HG02798 (cell line): ENCODE results near the gene SORCS3.

ENCODE experiments used
- ATAC-seq: cut with Tn5 transposase; IDR thresholded peaks from one replicate; pipeline ENCODE4 v1.9.1; 2021; ENCODE audit warnings: mild to moderate bottlenecking; ENCODE audit not compliant: unreplicated experiment, poor library complexity

The SORCS3 gene

GRCh38 chr10:105206616-105207015 lies 565.5 kb downstream of the SORCS3 start:
- no peak for ATAC-seq

DNA sequence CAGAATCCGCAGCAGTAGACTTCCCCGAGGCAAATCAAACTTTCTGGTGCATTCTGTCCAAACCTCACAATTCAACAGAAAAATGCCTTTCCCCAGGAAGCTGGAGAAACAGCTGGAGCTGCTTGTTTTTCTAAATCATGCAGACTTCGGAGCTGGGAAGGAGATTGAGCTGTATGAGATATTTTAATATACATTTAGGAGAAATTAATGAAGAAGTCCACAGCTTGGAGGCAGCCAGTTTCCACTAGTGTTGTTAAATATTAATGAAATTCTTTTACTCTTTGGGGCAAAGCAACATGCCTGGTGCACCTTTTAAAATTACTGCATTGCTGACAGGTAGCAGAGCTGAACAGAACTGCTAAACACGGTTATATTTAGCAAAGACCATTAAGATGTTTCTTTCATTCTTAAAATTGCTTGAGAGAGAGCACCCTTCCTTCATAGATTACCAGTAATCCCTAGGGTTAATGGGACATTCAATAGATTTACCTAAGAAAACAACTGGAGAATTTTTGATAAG lies 566.4 kb downstream of the SORCS3 start:
- ATAC-seq, result no peak

DNA sequence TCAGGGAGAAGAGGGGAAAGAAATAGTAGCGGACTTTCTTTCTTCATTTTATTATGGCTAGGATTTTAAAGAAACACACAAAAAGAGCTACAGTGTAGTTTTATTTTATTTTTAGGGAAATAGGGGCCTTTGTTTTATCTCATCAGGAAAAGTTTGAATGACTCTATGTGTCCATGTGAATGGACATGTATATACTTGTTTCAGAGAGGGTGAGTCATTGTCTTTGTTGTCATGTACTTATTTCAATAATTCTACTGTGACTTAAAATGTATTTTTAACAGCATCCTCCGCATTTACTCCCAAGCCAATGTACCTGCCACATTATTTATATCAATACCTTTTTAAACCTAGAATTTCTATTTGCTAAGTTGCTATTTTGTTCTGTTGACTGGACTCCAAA lies 569.5 kb downstream of the SORCS3 start:
- ATAC-seq, result no peak

GRCh38 chr10:105237685-105238084 lies 596.6 kb downstream of the SORCS3 start:
- ATAC-seq, result no peak

GRCh38 chr10:105239311-105240219 lies 598.5 kb downstream of the SORCS3 start:
- no peak for ATAC-seq

DNA sequence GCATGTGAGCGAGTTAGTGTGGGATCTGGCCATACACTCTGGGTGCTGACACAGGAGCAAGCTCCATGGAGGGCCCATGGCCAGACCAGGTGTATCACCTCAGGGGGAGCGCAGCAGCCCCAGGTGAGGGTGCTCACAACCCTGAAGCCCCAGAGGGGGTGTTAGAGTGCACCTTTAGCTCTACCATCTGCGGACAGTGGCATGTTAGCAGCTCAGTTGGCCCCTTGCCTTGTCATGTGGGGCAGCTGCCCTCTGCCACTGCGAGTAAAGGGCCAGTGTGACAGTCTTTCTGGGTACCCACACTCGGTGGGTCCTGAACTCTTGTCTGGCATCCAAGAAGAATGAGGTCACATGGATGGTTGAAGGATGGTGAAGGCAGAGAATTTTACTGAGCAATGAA lies 600.2 kb downstream of the SORCS3 start:
- no peak for ATAC-seq

- no peak for ATAC-seq
Observed at GRCh38 chr10:105243381-105243780, 602.3 kb downstream of the SORCS3 start.

- no peak for ATAC-seq
Observed at GRCh38 chr10:105243825-105244224, 602.7 kb downstream of the SORCS3 start.

DNA sequence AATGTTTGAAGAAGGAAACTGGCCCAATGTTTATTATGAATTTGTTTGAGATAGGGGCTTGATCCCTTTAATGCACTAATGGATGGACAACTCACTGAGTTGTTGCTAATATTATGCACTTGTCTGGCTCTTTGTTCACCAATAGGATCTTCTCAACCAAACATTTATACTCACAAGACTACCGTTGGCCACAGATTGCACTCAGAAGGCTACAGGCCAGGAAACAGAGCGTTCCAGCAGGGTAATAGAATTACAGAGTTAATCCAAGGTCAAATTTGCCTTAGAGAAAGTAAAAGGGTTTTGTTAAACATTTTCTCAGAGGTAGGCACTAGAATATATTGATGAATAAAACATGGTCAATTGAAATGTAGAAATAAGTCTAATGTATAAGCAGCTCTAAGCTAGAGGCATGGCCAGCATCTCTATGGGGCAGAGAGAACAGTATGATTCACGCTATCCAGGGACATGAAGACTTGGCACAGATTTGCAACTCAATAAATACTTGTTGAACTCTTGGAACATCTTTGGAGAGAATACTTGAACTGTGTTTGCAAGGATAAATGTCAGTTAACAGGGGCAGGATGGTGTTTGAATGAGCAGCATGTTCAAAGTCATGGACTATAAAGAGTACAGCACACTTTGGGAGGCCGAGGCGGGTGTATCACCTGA lies 606.9 kb downstream of the SORCS3 start:
- ATAC-seq, result no peak

DNA sequence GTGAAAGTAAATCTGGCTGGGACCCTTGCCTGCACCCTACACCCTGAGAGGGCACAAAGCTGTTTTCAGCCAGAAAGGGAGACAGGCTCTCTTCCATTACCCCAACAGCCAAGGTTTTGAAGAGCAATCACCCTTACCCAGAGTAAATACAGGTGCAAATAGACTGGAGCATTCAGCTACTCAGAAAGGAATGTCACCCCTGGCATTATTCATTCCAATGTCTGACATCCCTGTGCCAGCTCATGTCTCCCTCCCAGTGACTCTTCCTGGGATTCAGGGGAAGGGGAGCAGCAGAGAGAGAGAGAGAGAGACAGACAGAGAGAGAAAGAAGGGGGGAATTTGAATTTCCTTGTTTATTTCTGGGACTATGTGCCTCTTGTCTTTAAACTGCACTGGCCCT lies 611.8 kb downstream of the SORCS3 start:
- ATAC-seq, result no peak

- ATAC-seq, result no peak
Observed at GRCh38 chr10:105253515-105254212, 612.6 kb downstream of the SORCS3 start.

DNA sequence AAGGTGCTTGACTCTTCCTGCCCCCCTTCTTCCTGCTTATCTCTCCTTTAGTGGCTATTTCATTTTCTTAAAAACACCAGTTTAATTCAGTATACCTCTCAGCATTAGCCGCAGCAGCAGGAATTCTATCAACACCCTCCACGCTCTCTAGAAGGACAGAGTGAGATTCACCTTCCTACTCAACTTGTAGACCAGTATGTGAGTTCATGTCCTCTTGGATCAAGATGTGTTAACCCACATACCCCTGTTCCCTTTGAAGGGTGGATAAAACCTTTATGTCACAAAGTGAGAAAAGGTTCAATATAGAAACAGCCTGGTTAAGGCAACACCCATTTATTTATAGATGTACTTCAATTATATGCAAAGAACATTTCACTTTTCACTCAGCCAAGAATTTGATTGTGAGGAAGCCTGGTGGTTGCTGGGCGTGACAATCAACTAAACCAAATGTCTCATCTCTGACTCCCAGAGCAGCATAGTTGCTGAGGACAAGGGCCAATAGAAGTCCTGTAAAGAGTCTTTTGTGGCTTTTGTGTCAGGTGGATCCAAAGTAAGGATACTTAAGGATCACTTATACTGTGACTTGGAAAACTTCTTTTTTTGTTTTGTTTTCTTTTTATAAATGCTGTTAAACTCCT lies 617.1 kb downstream of the SORCS3 start:
- ATAC-seq, result no peak

- no peak for ATAC-seq
Observed at GRCh38 chr10:105258674-105259065, 617.6 kb downstream of the SORCS3 start.

- ATAC-seq, result no peak
Observed at GRCh38 chr10:105259201-105259600, 618.1 kb downstream of the SORCS3 start.

DNA sequence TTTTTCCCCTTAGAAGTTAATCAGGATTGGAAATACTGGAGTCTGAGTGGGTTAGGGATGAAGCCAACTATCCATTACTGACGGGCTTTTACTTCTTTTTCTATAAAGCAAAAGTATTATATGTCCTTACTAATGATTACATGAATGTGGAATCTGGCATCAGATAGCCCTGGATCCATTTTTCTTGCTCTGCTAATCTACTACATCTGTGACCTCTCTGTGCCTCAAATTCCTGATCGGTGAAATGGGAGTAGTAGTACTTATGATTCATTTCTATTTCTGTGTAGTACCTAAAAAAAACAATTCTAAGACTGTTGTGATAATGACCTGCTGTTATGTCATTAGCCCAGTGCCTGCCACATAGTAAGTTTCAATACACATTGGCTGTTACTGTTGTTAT lies 621.6 kb downstream of the SORCS3 start:
- ATAC-seq, result no peak

- no peak for ATAC-seq
Observed at GRCh38 chr10:105266966-105267539, 626.0 kb downstream of the SORCS3 start.

GRCh38 chr10:105268961-105269360 lies 627.9 kb downstream of the SORCS3 start:
- no peak for ATAC-seq

DNA sequence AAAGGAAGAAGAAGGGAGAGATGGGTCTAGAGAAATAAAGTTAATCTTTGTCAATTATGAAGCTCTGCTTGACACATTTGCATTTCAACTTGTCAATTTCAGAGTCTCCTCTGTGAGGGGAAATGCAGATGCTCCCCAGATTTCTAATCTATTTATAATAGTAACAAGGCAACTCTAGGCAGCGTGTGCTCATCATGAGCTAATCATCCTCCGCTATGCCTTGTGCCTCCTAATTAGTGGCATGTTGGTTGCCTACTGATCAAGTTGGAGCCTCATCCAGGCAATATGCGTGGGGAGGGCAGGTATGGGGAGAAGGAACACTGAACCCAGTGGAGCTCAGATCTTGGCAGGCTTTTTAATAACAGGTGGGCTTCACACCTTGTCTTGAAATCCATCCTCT lies 628.6 kb downstream of the SORCS3 start:
- ATAC-seq, result no peak

GRCh38 chr10:105274556-105275070 lies 633.5 kb downstream of the SORCS3 start:
- no peak for ATAC-seq

DNA sequence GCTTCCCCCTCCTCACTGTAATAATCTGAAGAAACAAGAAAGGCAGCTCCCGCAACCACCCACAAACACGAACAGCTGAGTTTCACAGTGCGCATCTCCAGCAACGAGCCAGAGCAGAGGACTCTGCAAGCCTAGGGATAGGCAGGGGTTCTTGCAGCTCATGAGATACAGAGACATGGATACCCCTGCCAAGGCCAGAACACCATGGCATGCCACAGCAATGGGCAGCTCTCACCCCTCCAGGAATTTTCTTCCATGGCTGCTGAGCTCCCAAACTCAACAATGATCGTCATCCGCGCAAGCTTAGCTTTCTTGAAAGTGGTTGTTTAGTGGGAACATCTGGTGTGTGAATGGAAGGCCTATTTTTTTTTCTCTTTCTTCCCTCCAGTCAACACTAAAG lies 637.3 kb downstream of the SORCS3 start:
- no peak for ATAC-seq
